GM18909 (cell line): ENCODE measurements around the gene PRRG1.
"Not testable (repeated sequence)": the region's sequence is repeated elsewhere in the genome, so short reads cannot be mapped to it uniquely, and the experiment has no call there.

Experiments
- ATAC-seq: cut with Tn5 transposase; IDR thresholded peaks from one replicate; pipeline ENCODE4 v1.9.1; 2021; ENCODE audit warnings: mild to moderate bottlenecking; ENCODE audit not compliant: unreplicated experiment, poor library complexity

PRRG1 gene

GRCh38 chrX:37462346-37462745 lies 113.2 kb downstream of the PRRG1 start:
- ATAC-seq, result no peak

GRCh38 chrX:37468124-37468739 lies 119.1 kb downstream of the PRRG1 start:
- ATAC-seq, result no peak

GRCh38 chrX:37470711-37471110 lies 121.5 kb downstream of the PRRG1 start:
- no peak for ATAC-seq

- ATAC-seq, result no peak
These were observed 123.7 kb downstream of the PRRG1 start for GRCh38 chrX:37472836-37473235.

- ATAC-seq, result no peak
These were observed 125.3 kb downstream of the PRRG1 start for GRCh38 chrX:37474478-37474877.

- ATAC-seq, result no peak
These were observed 127.5 kb downstream of the PRRG1 start for GRCh38 chrX:37476571-37477170.

- not testable (repeated sequence) for ATAC-seq
These were observed 135.2 kb downstream of the PRRG1 start for GRCh38 chrX:37484335-37484734.

- no peak for ATAC-seq
These were observed 136.3 kb downstream of the PRRG1 start for GRCh38 chrX:37485429-37485828.

- no peak for ATAC-seq
These were observed 138.1 kb downstream of the PRRG1 start for GRCh38 chrX:37487271-37487670.

- ATAC-seq, result no peak
These were observed 139.2 kb downstream of the PRRG1 start for GRCh38 chrX:37488323-37488722.

- no peak for ATAC-seq
These were observed 142.5 kb downstream of the PRRG1 start for GRCh38 chrX:37491686-37492085.

GRCh38 chrX:37495760-37496159 lies 146.6 kb downstream of the PRRG1 start:
- ATAC-seq, result peak; percentile 63

GRCh38 chrX:37497126-37497525 lies 148.0 kb downstream of the PRRG1 start:
- not testable (repeated sequence) for ATAC-seq

GRCh38 chrX:37498323-37498722 lies 149.2 kb downstream of the PRRG1 start:
- ATAC-seq, result not testable (repeated sequence)

GRCh38 chrX:37499649-37500048 lies 150.5 kb downstream of the PRRG1 start:
- ATAC-seq, result not testable (repeated sequence)

GRCh38 chrX:37504991-37505390 lies 155.8 kb downstream of the PRRG1 start:
- no peak for ATAC-seq
